Measurements from ENCODE around the gene MEIOB.

GRCh38 chr16:1816396-1817275 lies 55.3 kb downstream of the MEIOB start:
- TF ChIP-seq, protein P1, sequence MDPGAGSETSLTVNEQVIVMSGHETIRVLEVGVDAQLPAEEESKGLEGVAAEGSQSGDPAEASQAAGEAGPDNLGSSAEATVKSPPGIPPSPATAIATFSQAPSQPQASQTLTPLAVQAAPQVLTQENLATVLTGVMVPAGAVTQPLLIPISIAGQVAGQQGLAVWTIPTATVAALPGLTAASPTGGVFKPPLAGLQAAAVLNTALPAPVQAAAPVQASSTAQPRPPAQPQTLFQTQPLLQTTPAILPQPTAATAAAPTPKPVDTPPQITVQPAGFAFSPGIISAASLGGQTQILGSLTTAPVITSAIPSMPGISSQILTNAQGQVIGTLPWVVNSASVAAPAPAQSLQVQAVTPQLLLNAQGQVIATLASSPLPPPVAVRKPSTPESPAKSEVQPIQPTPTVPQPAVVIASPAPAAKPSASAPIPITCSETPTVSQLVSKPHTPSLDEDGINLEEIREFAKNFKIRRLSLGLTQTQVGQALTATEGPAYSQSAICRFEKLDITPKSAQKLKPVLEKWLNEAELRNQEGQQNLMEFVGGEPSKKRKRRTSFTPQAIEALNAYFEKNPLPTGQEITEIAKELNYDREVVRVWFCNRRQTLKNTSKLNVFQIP (CRISPR knock-in tag; IDR thresholded peaks at IDR 0.05; ENCODE audit: borderline replicate concordance, low read depth), result no peak
- TF ChIP-seq, protein P2, sequence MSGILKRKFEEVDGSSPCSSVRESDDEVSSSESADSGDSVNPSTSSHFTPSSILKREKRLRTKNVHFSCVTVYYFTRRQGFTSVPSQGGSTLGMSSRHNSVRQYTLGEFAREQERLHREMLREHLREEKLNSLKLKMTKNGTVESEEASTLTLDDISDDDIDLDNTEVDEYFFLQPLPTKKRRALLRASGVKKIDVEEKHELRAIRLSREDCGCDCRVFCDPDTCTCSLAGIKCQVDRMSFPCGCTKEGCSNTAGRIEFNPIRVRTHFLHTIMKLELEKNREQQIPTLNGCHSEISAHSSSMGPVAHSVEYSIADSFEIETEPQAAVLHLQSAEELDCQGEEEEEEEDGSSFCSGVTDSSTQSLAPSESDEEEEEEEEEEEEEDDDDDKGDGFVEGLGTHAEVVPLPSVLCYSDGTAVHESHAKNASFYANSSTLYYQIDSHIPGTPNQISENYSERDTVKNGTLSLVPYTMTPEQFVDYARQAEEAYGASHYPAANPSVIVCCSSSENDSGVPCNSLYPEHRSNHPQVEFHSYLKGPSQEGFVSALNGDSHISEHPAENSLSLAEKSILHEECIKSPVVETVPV (CRISPR knock-in tag; IDR thresholded peaks at IDR 0.05), result no peak
- no peak for TF ChIP-seq ARNTL (CRISPR knock-in tag; IDR thresholded peaks at IDR 0.05; ENCODE audit: borderline replicate concordance, low read depth)
